COR-L47 (cell line): Measurements from ENCODE around the gene GLIPR2.
"Not testable (repeated sequence)": the region's sequence is repeated elsewhere in the genome, so short reads cannot be mapped to it uniquely, and the experiment has no call there.

Experiments used
- DNase-seq: peaks from one replicate; lab custom pipeline; 2025; lab: John Stamatoyannopoulos, UW

The GLIPR2 gene, protein sequence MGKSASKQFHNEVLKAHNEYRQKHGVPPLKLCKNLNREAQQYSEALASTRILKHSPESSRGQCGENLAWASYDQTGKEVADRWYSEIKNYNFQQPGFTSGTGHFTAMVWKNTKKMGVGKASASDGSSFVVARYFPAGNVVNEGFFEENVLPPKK

DNA sequence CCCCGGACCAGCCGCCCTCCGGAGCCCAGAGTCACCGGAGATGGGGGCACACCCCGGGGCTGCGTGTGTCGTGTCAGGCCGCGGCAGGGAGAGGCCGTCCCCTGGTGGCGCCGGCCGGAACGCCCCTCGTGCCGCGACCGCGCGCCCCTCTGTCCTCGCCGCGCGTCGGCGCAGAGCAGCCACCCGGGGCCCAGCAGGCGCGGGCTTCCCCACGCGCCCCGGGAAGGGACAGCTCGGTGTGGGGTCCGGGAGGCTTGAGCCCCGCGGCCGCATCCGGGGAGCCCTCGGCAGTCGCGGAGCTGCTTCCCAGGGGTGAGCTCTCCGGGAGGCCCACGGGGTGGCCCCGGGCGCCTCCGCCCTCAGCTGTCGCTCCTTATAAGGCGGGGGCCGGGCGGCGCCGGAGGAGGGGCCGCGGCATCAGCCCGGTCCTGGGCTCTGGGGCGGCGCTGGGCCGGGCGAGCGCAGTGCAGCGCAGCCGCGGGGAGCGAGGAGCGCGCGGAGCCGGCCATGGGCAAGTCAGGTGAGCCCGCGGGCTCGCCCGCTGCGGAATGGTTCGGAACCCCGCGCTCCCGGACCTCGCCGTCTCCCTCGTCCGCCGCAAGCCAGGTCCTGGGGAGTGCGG, at the start of gene GLIPR2:
GLIPR2 (plus strand) TSS at position 462 of the 622 bp plus-strand sequence; CDS start at position 508, 46 bp downstream.
- peak; percentile 30 for DNase-seq

DNA sequence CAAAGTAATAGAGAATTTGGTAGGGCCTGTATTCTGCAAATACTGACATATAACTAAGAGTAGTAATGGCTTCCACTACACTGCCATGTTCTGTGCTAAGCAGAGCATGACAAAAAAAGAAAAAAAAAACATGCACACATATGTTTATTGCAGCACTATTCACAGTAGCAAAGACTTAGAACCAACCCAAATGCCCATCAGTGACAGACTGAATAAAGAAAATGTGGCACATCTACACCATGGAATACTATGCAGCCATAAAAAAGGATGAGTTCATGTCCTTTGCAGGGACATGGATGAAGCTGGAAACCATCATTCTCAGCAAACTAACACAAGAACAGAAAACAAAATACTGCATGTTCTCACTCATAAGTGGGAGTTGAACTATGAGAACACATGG, 49.5 kb upstream of the GLIPR2 start:
- DNase-seq: not testable (repeated sequence)

DNA sequence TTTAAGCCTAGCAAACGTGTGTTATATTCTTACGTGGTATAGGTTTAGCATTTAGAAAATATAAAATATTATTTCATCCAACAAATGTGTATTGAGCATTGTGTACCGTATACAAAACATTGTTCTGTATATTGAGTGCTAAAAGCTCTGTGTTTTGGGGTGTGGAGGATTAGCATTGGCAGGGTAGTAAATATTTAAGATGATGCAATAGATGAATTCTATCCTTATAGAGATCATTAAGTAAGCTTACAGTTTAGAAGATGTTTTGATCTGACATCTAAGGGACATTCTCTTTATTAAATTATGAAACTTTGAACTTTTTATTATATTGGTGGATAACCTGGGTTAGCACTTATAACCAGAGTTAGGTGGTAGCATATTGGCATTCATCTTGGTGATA, 48.5 kb upstream of the GLIPR2 start:
- DNase-seq: no peak

DNA sequence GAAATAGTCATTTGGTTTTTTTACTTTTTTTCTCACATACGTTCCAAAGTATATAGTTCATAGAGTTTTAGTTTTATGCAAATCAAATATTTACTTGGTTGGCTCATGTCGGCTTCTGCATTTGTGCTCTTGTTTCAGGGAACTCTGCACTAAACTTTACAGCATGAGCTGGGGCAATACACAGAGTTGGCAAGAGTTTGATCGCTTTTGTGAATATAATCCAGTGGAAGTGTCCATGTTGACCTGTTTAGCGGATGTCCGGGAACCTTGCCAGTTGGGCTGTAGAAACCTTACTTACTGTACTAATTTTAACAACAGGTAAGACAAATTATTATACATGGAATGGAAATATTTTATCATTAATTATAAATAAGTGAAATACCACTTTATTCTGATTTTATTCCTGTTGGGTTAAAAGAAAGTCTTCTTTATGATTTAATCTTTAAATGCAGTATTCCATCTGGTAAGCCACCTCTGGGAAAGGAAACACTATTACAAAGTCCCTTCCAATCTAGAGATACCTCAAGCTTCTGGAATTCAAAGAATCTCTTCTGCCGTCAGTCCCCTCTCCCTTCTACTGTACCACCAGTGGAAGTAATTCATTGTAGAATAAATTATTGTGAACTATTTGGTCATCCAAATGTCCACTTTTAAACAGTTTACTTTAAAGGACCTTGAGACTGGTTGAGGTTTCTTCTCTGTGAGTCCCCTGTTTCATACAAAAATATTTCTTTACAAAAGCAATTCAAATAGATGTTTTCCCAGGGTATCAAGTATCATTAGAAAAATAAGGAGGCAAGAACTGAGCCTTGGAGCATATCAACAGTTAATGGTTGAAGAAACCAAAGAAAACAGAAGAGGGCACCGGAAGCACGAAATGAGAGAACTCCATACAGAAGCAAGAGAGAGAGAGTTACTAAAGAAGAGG, 45.2 kb upstream of the GLIPR2 start:
- DNase-seq: no peak

DNA sequence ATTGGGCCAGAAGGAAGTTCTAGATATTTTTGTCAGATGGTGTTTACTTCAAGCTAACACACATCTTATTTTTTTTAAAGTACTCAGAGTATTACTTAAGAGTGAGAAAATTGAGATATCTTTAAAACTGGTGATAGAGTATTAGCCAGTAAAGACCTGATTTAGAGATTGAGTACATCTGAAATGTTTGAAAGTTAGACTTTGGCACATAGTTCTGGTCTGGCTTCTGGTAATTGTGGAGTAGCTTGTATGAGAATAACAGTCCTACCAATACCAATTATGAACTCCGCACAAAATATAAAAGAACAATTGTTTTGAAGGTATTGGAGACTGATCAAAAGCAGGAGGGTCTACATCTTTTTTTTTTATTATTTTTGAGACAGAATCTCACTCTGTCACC, 44.5 kb upstream of the GLIPR2 start:
- DNase-seq: no peak

DNA sequence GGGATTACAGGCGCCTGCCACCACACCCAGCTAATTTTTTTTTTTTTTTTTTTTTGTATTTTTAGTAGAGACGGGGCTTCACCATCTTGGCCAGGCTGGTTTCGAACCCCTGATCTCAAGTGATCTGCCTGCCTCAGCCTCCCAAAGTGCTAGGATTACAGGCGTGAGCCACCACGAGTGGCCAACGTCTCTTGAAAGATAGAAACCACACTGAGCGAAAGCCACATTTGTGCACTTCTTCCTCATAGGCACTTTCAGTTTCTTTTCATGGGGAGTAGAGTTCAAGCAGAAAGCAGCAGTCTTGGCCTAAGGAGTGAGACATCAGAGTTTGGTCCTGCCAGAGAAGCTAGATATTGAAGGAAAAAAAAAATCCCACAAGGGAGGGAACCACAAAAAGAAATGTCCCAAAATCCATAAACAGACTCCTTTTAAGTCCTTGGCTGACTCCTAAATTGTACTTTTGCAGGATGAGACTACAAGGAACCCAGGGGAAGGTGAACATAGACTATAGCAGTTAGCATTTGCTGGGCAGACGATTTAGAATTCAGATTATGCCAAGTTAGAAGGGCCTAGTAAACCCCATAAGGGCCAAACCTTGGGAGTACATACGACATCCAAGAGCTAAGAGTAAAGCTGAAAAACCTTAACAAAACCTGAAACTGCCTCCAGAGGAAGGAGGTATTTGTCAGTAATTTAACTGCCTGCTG, 43.9 kb upstream of the GLIPR2 start:
- DNase-seq: no peak

GRCh38 chr9:36093384-36093783, 43.1 kb upstream of the GLIPR2 start:
- DNase-seq: no peak

DNA sequence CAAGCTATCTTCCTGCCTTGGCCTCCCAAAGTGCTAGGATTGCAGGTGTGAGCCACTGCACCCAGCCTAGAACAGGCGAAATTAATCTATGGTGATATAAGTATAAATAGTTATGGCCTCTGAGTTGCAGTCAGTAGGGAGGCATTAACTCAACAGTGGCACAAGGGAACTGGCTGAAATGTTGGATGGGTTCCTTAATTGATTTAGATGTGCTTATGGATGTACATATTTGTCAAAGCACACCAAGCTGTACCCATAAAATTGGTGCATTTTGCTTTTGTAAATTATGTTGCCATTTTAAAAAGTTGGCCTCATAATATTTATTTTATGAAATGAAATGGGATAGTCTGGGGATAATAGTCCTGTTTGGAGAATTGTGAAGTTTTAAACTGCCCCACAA, 36.8 kb upstream of the GLIPR2 start:
- DNase-seq: no peak

- DNase-seq: no peak
Measured at GRCh38 chr9:36100532-36100931, 36.0 kb upstream of the GLIPR2 start.

- no peak for DNase-seq
Measured at GRCh38 chr9:36101916-36102741, 34.4 kb upstream of the GLIPR2 start.

- DNase-seq: peak; percentile 78
Measured at GRCh38 chr9:36102742-36103495, 33.6 kb upstream of the GLIPR2 start.

GRCh38 chr9:36109071-36109470, 27.5 kb upstream of the GLIPR2 start:
- DNase-seq: no peak

GRCh38 chr9:36110434-36110833, 26.1 kb upstream of the GLIPR2 start:
- no peak for DNase-seq

- DNase-seq: no peak
Measured at GRCh38 chr9:36112516-36112915, 24.0 kb upstream of the GLIPR2 start.

DNA sequence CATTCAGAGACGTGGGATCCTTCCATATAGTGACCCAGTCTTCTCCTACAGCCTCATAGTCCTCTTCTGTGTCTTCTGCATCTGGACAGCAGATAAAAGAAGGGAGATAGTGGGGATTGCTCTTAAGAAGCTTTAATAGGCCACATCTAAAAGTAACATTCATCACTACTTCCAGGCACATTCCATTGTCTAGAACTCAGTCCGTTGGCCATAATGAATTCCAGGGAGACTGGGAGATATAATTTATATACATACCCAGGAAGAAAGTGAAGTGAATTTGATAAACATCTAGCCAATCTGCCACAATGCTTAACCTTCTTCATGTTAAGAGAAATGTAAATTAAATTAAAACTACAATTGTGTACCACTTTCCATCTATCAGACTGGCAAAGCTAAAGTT, 22.5 kb upstream of the GLIPR2 start:
- DNase-seq: no peak

GRCh38 chr9:36116593-36116992, 19.9 kb upstream of the GLIPR2 start:
- no peak for DNase-seq

- no peak for DNase-seq
Measured at GRCh38 chr9:36118201-36118600, 18.3 kb upstream of the GLIPR2 start.

DNA sequence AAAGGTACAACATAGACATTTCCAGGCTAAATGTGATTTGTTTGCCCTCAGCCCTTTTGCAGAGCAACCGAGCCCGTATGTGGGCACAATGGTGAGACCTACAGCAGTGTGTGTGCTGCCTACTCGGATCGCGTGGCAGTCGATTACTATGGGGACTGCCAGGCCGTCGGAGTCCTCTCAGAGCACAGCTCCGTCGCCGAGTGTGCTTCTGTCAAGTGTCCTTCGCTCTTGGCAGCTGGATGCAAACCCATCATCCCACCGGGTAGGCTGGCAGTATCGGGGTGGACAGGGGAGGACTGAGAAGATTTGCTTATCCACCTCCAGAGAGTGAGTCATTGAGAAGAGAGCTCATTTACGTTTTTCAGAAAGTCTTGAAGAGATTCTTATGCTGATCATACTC, 17.8 kb upstream of the GLIPR2 start:
- DNase-seq: no peak

GRCh38 chr9:36119476-36119875, 17.1 kb upstream of the GLIPR2 start:
- no peak for DNase-seq

DNA sequence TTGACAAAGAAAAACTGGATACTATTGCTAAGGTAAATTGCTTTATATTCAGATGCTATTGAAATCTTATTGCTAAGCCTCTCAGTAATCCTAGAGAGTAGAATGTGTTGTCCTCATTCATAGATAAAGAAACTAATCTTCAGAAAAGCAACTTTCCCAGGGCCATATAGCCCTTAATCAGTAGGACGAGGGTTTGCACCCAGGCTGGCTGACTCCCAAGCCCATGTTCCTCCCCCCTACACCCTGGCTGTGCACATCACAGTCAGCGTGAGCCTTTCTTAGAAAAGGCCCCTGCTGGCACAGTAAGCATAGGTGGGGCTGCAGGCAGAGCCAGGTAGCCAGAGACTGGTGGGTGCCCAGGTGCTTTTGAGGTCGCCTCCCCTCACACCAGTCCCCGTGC, 15.8 kb upstream of the GLIPR2 start:
- DNase-seq: peak; percentile 52

DNA sequence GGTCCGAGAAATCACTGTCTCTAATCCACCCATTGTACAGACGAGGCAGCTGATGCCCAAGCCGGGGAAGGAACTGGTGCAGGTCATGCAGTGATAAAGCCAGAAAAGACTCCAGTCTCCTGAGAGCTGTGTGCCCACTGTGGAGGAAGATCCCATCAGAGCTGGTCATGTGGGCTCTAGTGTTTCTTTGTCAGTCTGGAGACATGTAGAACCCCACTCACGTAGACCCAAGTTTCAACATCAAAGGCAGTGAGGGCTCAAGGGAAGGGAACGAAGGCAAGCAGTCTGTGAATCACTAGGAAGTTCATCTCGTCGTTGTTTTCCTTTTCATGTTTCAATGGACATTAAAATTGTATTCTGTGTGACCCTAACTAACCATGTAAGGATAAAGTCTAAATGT, 14.6 kb upstream of the GLIPR2 start:
- DNase-seq: no peak
